22Rv1 (cell line): ENCODE results near the gene KCTD11.
"Not testable (repeated sequence)": the region's sequence is repeated elsewhere in the genome, so short reads cannot be mapped to it uniquely, and the experiment has no call there.

Experiments used
- H3K27ac ChIP-seq: fragments of 450-650 bp; 2 replicates; pipeline ENCODE4 v1.5.1; 2017
- CTCF ChIP-seq: fragments of 450-650 bp; IDR thresholded peaks from 2 replicates; pipeline ENCODE4 v1.5.1; 2017; ENCODE audit warnings: mild to moderate bottlenecking
- ZFX ChIP-seq: fragments of 450-650 bp; IDR thresholded peaks from 2 replicates; pipeline ENCODE4 v1.6.1; 2017; ENCODE audit warnings: antibody characterized with exemption, borderline replicate concordance

Gene KCTD11

GRCh38 chr17:7357381-7357780 lies 5.4 kb downstream of the KCTD11 start:
- H3K27ac ChIP-seq = no peak overlapping the region
- no peak for TF ChIP-seq ZFX
- no peak for TF ChIP-seq CTCF

DNA sequence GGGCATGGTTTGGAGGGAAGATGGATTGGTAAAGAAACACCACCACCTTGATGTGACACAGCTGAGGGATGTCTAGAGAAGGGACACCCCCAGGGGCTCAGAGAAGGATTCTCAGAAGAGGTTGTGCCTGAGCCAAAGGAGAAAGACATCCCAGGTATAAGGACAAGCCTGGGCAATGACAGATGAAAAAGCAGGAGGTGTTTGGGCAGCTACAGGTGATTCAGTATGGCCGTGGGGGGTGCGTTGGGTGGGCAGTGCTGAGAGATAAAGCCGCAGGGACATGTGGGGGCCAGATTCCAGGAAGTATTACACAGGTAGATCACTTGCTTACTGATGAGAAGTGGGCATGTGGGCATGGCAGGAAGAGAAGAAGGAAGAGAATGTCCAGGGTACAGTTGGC lies 9.9 kb downstream of the KCTD11 start:
- TF ChIP-seq ZFX (no peak), CTCF (no peak)
- H3K27ac ChIP-seq = no peak overlapping the region

DNA sequence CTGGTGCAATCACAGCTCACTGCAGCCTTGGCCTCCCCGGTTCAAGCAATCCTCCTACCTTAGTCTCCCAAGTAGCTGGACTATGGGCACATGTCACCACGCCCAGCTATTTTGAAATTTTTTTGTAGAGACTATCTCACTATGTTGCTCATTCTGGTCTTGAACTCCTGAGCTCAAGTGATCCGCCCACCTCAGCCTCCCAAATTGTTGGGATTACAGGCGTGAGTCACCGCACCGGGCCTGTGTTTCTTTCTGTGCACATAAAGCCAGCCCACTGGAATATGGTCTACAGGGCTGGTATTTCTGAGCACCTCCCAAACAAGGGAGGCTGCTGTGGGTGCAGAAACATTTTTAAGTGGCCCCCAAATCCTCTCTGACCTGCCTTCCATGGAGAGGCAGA lies 11.3 kb downstream of the KCTD11 start:
- TF ChIP-seq CTCF = no peak
- no peak for TF ChIP-seq ZFX
- H3K27ac ChIP-seq = no peak overlapping the region

GRCh38 chr17:7365963-7366362 lies 14.0 kb downstream of the KCTD11 start:
- not testable (repeated sequence) for H3K27ac ChIP-seq

DNA sequence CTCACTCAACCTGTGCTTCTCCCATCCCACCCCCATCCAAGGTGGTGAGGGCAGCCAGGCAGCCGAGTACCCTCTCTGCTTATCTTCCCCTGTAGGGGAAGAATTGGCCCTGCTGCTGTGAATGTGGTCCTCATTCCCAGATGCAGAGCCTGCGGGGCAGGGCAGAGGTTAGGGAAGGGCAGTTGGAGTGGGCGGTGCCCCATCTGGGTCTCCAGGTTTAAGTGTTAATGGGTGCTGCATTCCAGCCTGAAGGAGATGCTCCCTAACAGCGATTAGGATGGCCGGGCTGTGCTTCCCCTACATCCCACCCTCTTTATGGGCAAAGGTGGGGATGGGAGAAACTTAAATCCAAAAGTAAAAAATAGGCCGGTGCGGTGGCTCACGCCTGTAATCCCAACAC lies 15.1 kb downstream of the KCTD11 start:
- no peak overlapping the region for H3K27ac ChIP-seq
- TF ChIP-seq ZFX (no peak), CTCF (no peak)

DNA sequence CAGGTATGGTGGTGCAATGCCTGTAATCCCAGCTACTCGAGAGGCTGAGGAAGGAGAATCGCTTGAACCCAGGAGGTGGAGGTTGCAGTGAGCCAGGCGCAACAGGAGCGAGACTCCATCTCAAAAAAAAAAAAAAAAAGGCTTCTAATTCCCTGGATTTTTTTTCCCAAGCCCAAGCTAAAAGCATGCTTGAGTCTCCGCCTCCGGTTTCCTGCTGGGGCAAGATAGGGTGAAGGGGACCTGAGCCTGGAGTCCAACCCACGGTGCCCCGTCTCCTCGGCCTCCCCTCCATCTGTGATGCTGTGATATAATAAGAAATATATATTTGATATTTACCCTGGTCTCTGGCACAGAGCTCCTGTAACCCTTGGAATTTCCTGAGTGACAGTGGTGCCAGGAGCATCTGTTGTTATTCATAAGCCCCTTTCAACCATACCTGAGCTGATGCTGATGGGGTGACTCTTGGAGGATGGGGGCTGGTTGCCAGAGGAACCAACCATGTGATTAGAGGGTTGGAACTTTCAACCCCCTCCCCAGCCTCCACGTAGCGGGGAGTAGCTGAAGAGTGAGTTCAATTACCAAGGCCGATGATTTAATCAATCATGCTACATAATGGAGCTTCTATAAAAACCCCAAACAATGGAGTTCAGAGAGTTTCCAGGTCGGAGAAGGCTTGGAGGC lies 16.1 kb downstream of the KCTD11 start:
- TF ChIP-seq ZFX = no peak
- no peak for TF ChIP-seq CTCF
- no peak overlapping the region for H3K27ac ChIP-seq

DNA sequence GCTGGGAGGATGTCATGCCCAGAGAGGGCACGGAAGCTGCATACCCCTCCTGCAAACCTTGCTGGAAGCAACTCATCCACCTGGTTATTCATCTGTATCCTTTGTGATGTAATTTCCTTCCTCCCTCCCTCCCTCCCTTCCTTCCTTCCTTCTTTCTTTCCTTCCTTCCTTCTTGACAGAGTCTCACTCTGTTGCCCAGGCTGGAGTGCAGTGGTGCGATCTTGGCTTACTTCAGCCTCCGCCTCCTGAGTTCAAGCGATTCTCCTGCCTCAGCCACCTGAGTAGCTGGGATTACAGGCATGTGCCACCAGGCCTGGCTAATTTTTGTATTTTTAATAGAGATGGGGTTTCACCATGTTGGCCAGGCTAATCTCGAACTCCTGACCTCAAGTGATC lies 16.6 kb downstream of the KCTD11 start:
- H3K27ac ChIP-seq = not testable (repeated sequence)

- TF ChIP-seq ZFX (no peak), CTCF (no peak)
Observed at GRCh38 chr17:7369825-7370224, 17.9 kb downstream of the KCTD11 start.

More at GRCh38 chr17:7369825-7370224, 17.9 kb downstream of the KCTD11 start:
- no peak overlapping the region for H3K27ac ChIP-seq
